ENCODE results near the gene LIMA1.
"Not testable (repeated sequence)": the region's sequence is repeated elsewhere in the genome, so short reads cannot be mapped to it uniquely, and the experiment has no call there.

LIMA1 gene

GRCh38 chr12:50309950-50310349, 26.6 kb upstream of the LIMA1 start:
- no peak overlapping the region for H3K9ac ChIP-seq (ENCODE audit: low read depth, low read length)
- H3K36me3 ChIP-seq (ENCODE audit: insufficient read depth, low read length) = no peaks in the 10 kb centered on the region

DNA sequence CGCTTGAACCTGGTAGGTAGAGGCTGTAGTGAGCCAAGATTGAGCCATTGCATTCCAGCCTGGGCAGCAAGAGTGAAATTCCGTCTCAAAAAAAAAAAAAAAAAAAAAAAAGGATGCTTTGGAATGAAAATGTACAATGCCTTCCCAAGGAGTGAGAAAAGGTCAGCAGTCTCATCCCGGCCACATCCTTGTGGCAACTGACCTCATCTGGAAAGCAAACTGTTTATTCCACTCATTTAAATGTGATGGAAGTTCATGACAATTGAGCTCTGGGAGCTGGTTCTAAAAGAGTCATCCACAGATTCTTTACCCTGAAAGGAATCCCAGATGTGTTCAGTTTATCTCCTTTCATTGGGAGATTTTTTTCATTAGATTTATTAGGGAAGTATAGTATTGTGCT, 19.4 kb upstream of the LIMA1 start:
- H3K9me3 ChIP-seq (ENCODE audit: control insufficient read depth, insufficient read depth, low read length) = no peaks in the 10 kb centered on the region
- no peaks in the 10 kb centered on the region for H3K36me3 ChIP-seq (ENCODE audit: insufficient read depth, low read length)
- H3K9ac ChIP-seq (ENCODE audit: low read depth, low read length) = no peak overlapping the region
- no peaks in the 10 kb centered on the region for H3K4me1 ChIP-seq (ENCODE audit: insufficient read depth, low read length)

More at GRCh38 chr12:50309950-50310349, 26.6 kb upstream of the LIMA1 start:
- Histone ChIP-seq H3K4me1 (ENCODE audit: insufficient read depth, low read length) (no peaks in the 10 kb centered on the region), H3K9me3 (ENCODE audit: control insufficient read depth, insufficient read depth, low read length) (no peaks in the 10 kb centered on the region)

DNA sequence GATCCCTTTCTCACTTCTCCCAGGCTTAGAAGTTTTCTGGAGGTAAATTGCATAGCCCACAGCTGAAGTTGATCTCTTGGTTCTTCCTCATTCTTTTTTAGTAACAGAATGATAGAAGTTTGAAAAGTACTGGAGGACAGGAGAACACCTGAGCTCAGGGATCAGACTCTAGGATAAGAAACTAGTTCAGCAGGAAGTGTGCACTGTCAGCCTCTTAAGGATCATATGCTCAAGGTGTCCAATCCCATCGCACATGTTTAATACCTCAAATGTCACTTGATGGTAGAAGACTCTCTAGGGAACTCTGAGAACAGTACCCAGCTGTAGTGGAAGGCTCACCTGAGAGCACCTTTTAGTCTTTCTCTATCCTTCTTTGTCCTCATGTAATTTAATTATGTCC, 14.7 kb upstream of the LIMA1 start:
- H3K36me3 ChIP-seq (ENCODE audit: insufficient read depth, low read length) = no peaks in the 10 kb centered on the region
- no peak overlapping the region for H3K9ac ChIP-seq (ENCODE audit: low read depth, low read length)
- no peaks in the 10 kb centered on the region for H3K9me3 ChIP-seq (ENCODE audit: control insufficient read depth, insufficient read depth, low read length)
- no peaks in the 10 kb centered on the region for H3K4me1 ChIP-seq (ENCODE audit: insufficient read depth, low read length)

GRCh38 chr12:50297027-50297426, 13.7 kb upstream of the LIMA1 start:
- Histone ChIP-seq H3K4me1 (ENCODE audit: insufficient read depth, low read length) (no peaks in the 10 kb centered on the region), H3K36me3 (ENCODE audit: insufficient read depth, low read length) (no peaks in the 10 kb centered on the region), H3K9me3 (ENCODE audit: control insufficient read depth, insufficient read depth, low read length) (no peaks in the 10 kb centered on the region), H3K9ac (ENCODE audit: low read depth, low read length) (no peak overlapping the region)

GRCh38 chr12:50296554-50296953, 13.2 kb upstream of the LIMA1 start:
- Histone ChIP-seq H3K9me3 (ENCODE audit: control insufficient read depth, insufficient read depth, low read length) (no peaks in the 10 kb centered on the region), H3K9ac (ENCODE audit: low read depth, low read length) (no peak overlapping the region), H3K36me3 (ENCODE audit: insufficient read depth, low read length) (no peaks in the 10 kb centered on the region), H3K4me1 (ENCODE audit: insufficient read depth, low read length) (no peaks in the 10 kb centered on the region)

- no peaks in the 10 kb centered on the region for H3K4me1 ChIP-seq (ENCODE audit: insufficient read depth, low read length)
- no peak overlapping the region for H3K9ac ChIP-seq (ENCODE audit: low read depth, low read length)
- no peaks in the 10 kb centered on the region for H3K9me3 ChIP-seq (ENCODE audit: control insufficient read depth, insufficient read depth, low read length)
- no peaks in the 10 kb centered on the region for H3K36me3 ChIP-seq (ENCODE audit: insufficient read depth, low read length)
These were observed 8.1 kb upstream of the LIMA1 start for GRCh38 chr12:50291377-50291776.

GRCh38 chr12:50290692-50291091, 7.4 kb upstream of the LIMA1 start:
- H3K4me1 ChIP-seq (ENCODE audit: insufficient read depth, low read length); H3K9me3 ChIP-seq (ENCODE audit: control insufficient read depth, insufficient read depth, low read length); H3K9ac ChIP-seq (ENCODE audit: low read depth, low read length); H3K36me3 ChIP-seq (ENCODE audit: insufficient read depth, low read length): not testable (repeated sequence)

GRCh38 chr12:50287271-50287670, 4.0 kb upstream of the LIMA1 start:
- no peaks in the 10 kb centered on the region; the same call in 1 of the 2 replicates for H3K4me1 ChIP-seq (ENCODE audit: insufficient read depth, low read length)
- no peaks in the 10 kb centered on the region for H3K9me3 ChIP-seq (ENCODE audit: control insufficient read depth, insufficient read depth, low read length)
- H3K36me3 ChIP-seq (ENCODE audit: insufficient read depth, low read length) = no peaks in the 10 kb centered on the region
- H3K9ac ChIP-seq (ENCODE audit: low read depth, low read length) = no peak overlapping the region

DNA sequence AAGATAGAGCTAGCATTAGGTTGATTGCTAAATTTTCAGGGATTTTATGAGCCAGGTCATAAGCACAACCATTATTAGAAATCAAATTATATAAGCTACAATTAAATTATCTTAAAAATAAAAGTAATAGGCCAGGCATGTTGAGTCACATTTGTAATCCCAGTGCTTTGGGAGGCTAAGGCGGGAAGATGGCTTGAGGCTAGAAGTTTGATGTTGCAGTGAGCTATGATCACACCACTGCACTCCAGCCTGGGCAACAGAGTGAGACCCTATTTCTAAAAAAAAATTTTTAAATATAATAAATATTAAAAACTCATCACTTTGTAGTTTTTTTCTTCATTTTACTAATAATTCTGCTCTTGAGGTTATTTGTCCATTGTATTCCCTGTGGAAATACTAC, 1.9 kb upstream of the LIMA1 start:
- H3K9me3 ChIP-seq (ENCODE audit: control insufficient read depth, insufficient read depth, low read length) = no peaks in the 10 kb centered on the region
- H3K36me3 ChIP-seq (ENCODE audit: insufficient read depth, low read length) = no peaks in the 10 kb centered on the region
- H3K4me1 ChIP-seq (ENCODE audit: insufficient read depth, low read length) = no peaks in the 10 kb centered on the region; the same call in 1 of the 2 replicates
- no peak overlapping the region for H3K9ac ChIP-seq (ENCODE audit: low read depth, low read length)

- no peaks in the 10 kb centered on the region for H3K36me3 ChIP-seq (ENCODE audit: insufficient read depth, low read length)
- H3K4me1 ChIP-seq (ENCODE audit: insufficient read depth, low read length) = no peaks in the 10 kb centered on the region; the same call in 1 of the 2 replicates
- H3K9ac ChIP-seq (ENCODE audit: low read depth, low read length) = peak overlapping the region; percentile 78
- no peaks in the 10 kb centered on the region for H3K9me3 ChIP-seq (ENCODE audit: control insufficient read depth, insufficient read depth, low read length)
These were observed 545 bp downstream of the LIMA1 start for GRCh38 chr12:50282721-50283228.

GRCh38 chr12:50279501-50279900, 3.8 kb downstream of the LIMA1 start:
- Histone ChIP-seq H3K4me1 (ENCODE audit: insufficient read depth, low read length) (no peaks in the 10 kb centered on the region; the same call in 1 of the 2 replicates), H3K9me3 (ENCODE audit: control insufficient read depth, insufficient read depth, low read length) (no peaks in the 10 kb centered on the region), H3K36me3 (ENCODE audit: insufficient read depth, low read length) (no peaks in the 10 kb centered on the region), H3K9ac (ENCODE audit: low read depth, low read length) (no peak overlapping the region)

DNA sequence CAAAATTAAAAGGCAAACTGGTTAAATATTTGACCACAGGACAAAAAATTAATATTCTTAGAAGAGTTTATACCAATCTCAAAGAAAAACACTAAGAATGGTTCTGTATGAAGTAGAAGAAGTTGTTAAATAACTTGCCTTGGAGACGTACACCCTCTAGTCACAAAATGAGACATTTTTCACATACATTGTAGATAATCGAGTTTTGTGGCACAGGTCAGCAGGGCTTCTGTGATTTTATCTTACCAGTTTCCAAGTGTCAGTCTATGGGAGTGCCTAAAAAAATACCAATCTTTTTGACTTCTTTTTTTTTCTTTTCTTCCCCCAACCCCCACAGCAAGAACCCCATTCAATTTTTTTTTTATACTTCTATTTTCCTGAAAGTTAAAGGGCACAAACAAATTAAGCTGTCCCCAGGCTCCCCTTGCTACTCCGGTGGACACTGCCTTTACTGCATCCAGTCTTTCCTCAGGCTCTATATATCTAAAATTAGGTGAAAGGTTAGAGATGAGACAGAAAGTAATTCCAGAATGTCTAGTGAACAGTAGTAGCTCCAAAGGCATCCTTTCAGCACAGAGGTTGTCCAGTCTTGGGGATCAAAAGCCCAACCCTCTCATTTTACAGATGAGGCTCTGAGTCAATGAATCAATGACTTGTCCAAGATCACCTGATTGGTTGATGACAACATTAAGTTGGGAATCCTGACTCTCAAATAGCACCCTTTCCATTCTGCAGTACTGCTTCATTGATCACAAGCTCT, 6.2 kb downstream of the LIMA1 start:
- no peaks in the 10 kb centered on the region for H3K4me1 ChIP-seq (ENCODE audit: insufficient read depth, low read length)
- H3K9ac ChIP-seq (ENCODE audit: low read depth, low read length) = no peak overlapping the region
- no peaks in the 10 kb centered on the region for H3K36me3 ChIP-seq (ENCODE audit: insufficient read depth, low read length)
- no peaks in the 10 kb centered on the region for H3K9me3 ChIP-seq (ENCODE audit: control insufficient read depth, insufficient read depth, low read length)

DNA sequence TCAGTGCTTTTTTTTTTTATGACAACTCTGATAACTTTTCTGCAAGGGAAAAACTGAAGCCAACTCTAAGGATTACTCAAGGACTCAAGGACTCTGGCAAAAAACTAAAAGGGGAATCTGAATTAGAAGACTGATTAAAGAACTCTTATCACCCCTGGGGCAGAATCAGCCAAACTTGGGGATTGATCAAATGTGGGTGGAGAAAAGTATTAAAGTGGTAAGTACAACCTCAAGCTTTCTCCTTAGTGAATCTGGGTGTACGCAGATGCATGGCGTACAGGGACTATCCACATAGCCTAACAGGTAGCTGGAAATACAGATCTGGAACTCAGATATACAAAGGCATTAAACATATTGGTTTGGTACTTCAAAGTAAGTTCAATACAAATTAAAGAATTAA, 7.3 kb downstream of the LIMA1 start:
- no peaks in the 10 kb centered on the region for H3K36me3 ChIP-seq (ENCODE audit: insufficient read depth, low read length)
- H3K9ac ChIP-seq (ENCODE audit: low read depth, low read length) = no peak overlapping the region
- 0 out of 2 replicates have a peak, but pooled peaks cover 6% of the 10 kb centered on the region for H3K4me1 ChIP-seq (ENCODE audit: insufficient read depth, low read length)
- H3K9me3 ChIP-seq (ENCODE audit: control insufficient read depth, insufficient read depth, low read length) = no peaks in the 10 kb centered on the region

GRCh38 chr12:50275556-50275955, 7.8 kb downstream of the LIMA1 start:
- no peak overlapping the region for H3K9ac ChIP-seq (ENCODE audit: low read depth, low read length)
- H3K4me1 ChIP-seq (ENCODE audit: insufficient read depth, low read length) = 0 out of 2 replicates have a peak, but pooled peaks cover 6% of the 10 kb centered on the region
- H3K36me3 ChIP-seq (ENCODE audit: insufficient read depth, low read length) = no peaks in the 10 kb centered on the region
- H3K9me3 ChIP-seq (ENCODE audit: control insufficient read depth, insufficient read depth, low read length) = no peaks in the 10 kb centered on the region

GRCh38 chr12:50275127-50275526, 8.2 kb downstream of the LIMA1 start:
- H3K9ac ChIP-seq (ENCODE audit: low read depth, low read length); H3K36me3 ChIP-seq (ENCODE audit: insufficient read depth, low read length); H3K4me1 ChIP-seq (ENCODE audit: insufficient read depth, low read length); H3K9me3 ChIP-seq (ENCODE audit: control insufficient read depth, insufficient read depth, low read length): not testable (repeated sequence)

Measured in ES-I3 (cell line).